Fibroblast of lung (primary cell): Measurements from ENCODE around the gene HTRA3. TPM values are rescaled to one million over a fixed set of nuclear protein-coding genes. Genes with fewer than 3 reads are reported as not detected.
A peak's percentile ranks its signal among the peaks of the same experiment; 100 is the strongest.

Experiments used
- DNase-seq, 2 donors: peaks; one replicate each; pipeline versions ENCODE4 v3.0.0 to v3.0.0-alpha.2; 2010; ENCODE audit warnings: low read depth in 2 of 2
- H2AFZ ChIP-seq: 2 replicates; pipeline ENCODE4 v1.5.1; 2012; ENCODE audit warnings: low read length, control low read depth, inconsistent platforms
- H3K27ac ChIP-seq: 2 replicates; pipeline ENCODE4 v1.5.1; 2011; ENCODE audit warnings: low read length, control low read depth; ENCODE audit not compliant: insufficient read depth
- H3K27me3 ChIP-seq: 2 replicates; pipeline ENCODE4 v1.5.1; 2011; ENCODE audit warnings: mild to moderate bottlenecking, low read length; ENCODE audit not compliant: control insufficient read depth, insufficient read depth
- H3K36me3 ChIP-seq: 2 replicates; pipeline ENCODE4 v1.5.1; 2011; ENCODE audit warnings: low read length; ENCODE audit not compliant: control insufficient read depth, insufficient read depth
- H3K4me1 ChIP-seq: 2 replicates; pipeline ENCODE4 v1.5.1; 2011; ENCODE audit warnings: low read length; ENCODE audit not compliant: control insufficient read depth, insufficient read depth; ENCODE audit errors: extremely low read depth
- H3K4me2 ChIP-seq: 2 replicates; pipeline ENCODE4 v1.5.1; 2011; ENCODE audit warnings: low read length, control low read depth; ENCODE audit not compliant: insufficient read depth; ENCODE audit errors: extremely low read depth
- H3K4me3 ChIP-seq, 4 experiments: fragments of 200-600 bp in 1 of 4; sonication (generic) in 1 of 4; replicated peaks in 1 of 4; 2 replicates each; pipeline ENCODE4 v1.5.1; 2011 to 2016; ENCODE audit warnings: low read length in 4 of 4, low read depth in 3 of 4, mild to moderate bottlenecking in 3 of 4, control low read depth in 2 of 4, inconsistent platforms in 1 of 4, mixed read lengths in 1 of 4; ENCODE audit not compliant: insufficient read depth in 1 of 4; ENCODE audit errors: control extremely low read depth in 1 of 4
- H3K79me2 ChIP-seq: 2 replicates; pipeline ENCODE4 v1.5.1; 2012; ENCODE audit warnings: mild to moderate bottlenecking, low read length, inconsistent platforms; ENCODE audit not compliant: control insufficient read depth, insufficient read depth
- H3K9ac ChIP-seq: 2 replicates; pipeline ENCODE4 v1.5.1; 2011; ENCODE audit warnings: mild to moderate bottlenecking, low read length, control low read depth; ENCODE audit not compliant: insufficient read depth
- H3K9me3 ChIP-seq: 2 replicates; pipeline ENCODE4 v1.5.1; 2012; ENCODE audit warnings: low read depth, low read length; ENCODE audit not compliant: control insufficient read depth, insufficient read depth
- H4K20me1 ChIP-seq: 2 replicates; pipeline ENCODE4 v1.5.1; 2011; ENCODE audit warnings: low read length; ENCODE audit not compliant: control insufficient read depth, insufficient read depth; ENCODE audit errors: extremely low read depth
- EZH2 ChIP-seq: IDR thresholded peaks from 2 replicates; pipeline ENCODE4 v1.5.1; 2012; ENCODE audit warnings: low read length, control low read depth, mild to moderate bottlenecking; ENCODE audit errors: missing control alignments
- polyA plus RNA-seq, 2 donors: library from polyadenylated mRNA; depleted of rRNA in 1 of 2; stranded (reverse) in 1 of 2; unstranded in 1 of 2; fragments of >200 nt; gene quantifications; 2 replicates each; pipeline ENCODE4 v1.2.1, GENCODE V29; 2011 to 2012; ENCODE audit warnings: missing spikeins in 1 of 2
- total RNA-seq: library from RNA; depleted of rRNA; stranded (reverse); fragments of >200 nt; gene quantifications from 2 replicates; pipeline ENCODE4 v1.2.1, GENCODE V29; 2014
- TF ChIP-seq, protein P1 (sequence below), 2 donors: IDR thresholded peaks in 1 of 2; conservative IDR thresholded peaks in 1 of 2; 1 replicate in 1 of 2; 2 replicates in 1 of 2; pipeline ENCODE4 v1.5.1; 2011 to 2012; ENCODE audit warnings: low read length in 2 of 2, control low read depth in 1 of 2, inconsistent platforms in 1 of 2, low read depth in 1 of 2, mild to moderate bottlenecking in 1 of 2

HTRA3 gene
- total and polyA plus RNA-seq, 2 donors (not counting 1 experiment from before 2014, with no cell fraction given) = 2.8 to 3.5 TPM

DNA sequence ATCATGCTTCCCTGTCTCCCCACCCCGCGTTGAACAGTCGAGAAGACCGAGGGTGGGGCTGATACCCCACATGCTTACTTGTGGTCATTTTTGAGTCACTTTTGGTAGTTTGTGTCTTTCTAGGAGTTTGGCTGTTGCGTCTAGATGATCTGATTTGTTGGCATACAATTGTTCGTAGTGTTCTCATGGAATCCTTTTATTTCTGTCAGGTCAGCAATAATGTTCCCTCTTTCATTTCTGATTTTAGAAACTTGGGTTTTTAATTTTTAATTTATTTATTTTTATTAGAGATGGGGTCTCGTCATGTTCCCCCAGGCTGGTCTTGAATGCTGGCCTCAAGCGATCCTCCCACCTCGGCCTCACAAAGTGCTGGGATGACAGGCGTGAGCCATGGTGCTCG is 39.5 kb upstream of the HTRA3 start:
- Histone ChIP-seq H3K4me1 (peaks cover 3% of the 10 kb centered on the region), H3K4me2 (no peak overlapping the region), H3K9me3 (no peaks in the 10 kb centered on the region), H3K79me2 (no peaks in the 10 kb centered on the region), H3K27me3 (no peaks in the 10 kb centered on the region), H3K36me3 (no peaks in the 10 kb centered on the region), H3K4me3 (no peak overlapping the region), H4K20me1 (no peaks in the 10 kb centered on the region), H3K27ac (no peak overlapping the region), H2AFZ (no peak overlapping the region), H3K9ac (no peak overlapping the region)
- DNase-seq = no peak
- TF ChIP-seq, protein P1, sequence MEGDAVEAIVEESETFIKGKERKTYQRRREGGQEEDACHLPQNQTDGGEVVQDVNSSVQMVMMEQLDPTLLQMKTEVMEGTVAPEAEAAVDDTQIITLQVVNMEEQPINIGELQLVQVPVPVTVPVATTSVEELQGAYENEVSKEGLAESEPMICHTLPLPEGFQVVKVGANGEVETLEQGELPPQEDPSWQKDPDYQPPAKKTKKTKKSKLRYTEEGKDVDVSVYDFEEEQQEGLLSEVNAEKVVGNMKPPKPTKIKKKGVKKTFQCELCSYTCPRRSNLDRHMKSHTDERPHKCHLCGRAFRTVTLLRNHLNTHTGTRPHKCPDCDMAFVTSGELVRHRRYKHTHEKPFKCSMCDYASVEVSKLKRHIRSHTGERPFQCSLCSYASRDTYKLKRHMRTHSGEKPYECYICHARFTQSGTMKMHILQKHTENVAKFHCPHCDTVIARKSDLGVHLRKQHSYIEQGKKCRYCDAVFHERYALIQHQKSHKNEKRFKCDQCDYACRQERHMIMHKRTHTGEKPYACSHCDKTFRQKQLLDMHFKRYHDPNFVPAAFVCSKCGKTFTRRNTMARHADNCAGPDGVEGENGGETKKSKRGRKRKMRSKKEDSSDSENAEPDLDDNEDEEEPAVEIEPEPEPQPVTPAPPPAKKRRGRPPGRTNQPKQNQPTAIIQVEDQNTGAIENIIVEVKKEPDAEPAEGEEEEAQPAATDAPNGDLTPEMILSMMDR (conservative IDR thresholded peaks at IDR 0.05 in 1 of 2, IDR thresholded peaks at IDR 0.05 in 1 of 2; ENCODE audit: low read depth in 1 of 2, low read length in 2 of 2) = no peak
- no peak for TF ChIP-seq EZH2

DNA sequence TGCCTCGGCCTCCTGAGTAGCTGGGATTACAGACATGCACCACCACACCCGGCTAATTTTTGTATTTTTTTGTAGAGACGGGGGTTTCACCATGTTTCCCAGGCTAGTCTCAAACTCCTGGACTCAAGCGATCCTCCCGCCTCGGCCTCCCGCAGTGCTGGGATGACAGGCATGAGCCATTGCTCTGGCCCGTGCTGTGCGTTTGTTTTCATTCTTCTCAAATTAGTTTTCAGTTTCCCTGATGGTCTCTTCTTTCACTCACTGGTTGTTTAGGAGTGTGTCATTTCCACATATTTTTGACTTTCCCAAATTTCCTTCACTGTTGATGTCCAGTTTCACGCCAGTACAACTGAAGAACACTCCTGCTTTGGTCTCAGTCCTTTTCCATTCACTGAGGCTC is 38.7 kb upstream of the HTRA3 start:
- no peak overlapping the region for H3K4me3 ChIP-seq
- TF ChIP-seq, protein P1 (conservative IDR thresholded peaks at IDR 0.05 in 1 of 2, IDR thresholded peaks at IDR 0.05 in 1 of 2; ENCODE audit: low read depth in 1 of 2, low read length in 2 of 2) = no peak
- TF ChIP-seq EZH2 = no peak
- no peaks in the 10 kb centered on the region for H3K36me3 ChIP-seq
- H2AFZ ChIP-seq = no peak overlapping the region
- no peaks in the 10 kb centered on the region for H3K79me2 ChIP-seq
- H3K9me3 ChIP-seq = no peaks in the 10 kb centered on the region
- no peaks in the 10 kb centered on the region for H3K27me3 ChIP-seq
- H4K20me1 ChIP-seq = no peaks in the 10 kb centered on the region
- peak in 1 of 2 donors; percentile 5 for DNase-seq
- no peak overlapping the region for H3K27ac ChIP-seq
- no peak overlapping the region for H3K9ac ChIP-seq
- peaks cover 3% of the 10 kb centered on the region for H3K4me1 ChIP-seq
- H3K4me2 ChIP-seq = no peak overlapping the region

DNA sequence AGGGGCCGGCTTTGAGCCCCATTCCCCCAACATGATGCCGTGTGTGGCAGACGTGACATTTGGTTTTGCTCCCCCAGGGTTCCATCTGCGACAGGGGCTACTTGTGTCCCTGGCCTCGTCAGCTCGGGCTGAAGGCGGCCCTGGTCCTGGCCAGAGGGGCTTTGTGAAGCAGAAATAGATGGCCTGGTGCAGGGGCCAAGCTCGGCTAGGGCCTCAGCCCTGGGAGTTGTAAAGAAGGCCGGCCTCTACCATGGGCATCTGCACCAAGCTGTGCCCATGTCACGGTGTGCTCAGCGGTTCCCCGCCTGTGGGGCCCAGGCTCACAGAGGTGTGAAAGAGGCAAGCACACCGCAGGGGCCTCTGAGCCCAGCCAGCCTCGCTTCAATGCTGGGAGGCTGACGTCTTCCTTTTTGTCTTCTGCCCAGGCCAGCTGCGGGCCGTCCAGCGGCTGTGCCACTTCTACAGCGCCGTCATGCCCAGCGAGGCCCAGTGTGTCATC is 38.0 kb upstream of the HTRA3 start:
- no peak overlapping the region for H2AFZ ChIP-seq
- no peak overlapping the region for H3K4me2 ChIP-seq
- DNase-seq = no peak
- H3K9ac ChIP-seq = no peak overlapping the region
- H3K27me3 ChIP-seq = no peaks in the 10 kb centered on the region
- no peaks in the 10 kb centered on the region for H3K36me3 ChIP-seq
- no peaks in the 10 kb centered on the region for H3K79me2 ChIP-seq
- H3K27ac ChIP-seq = no peak overlapping the region
- no peaks in the 10 kb centered on the region for H3K9me3 ChIP-seq
- H4K20me1 ChIP-seq = no peaks in the 10 kb centered on the region
- peaks cover 3% of the 10 kb centered on the region for H3K4me1 ChIP-seq
- H3K4me3 ChIP-seq = no peak overlapping the region
- no peak for TF ChIP-seq EZH2
